ENCODE measurements around the gene AGER. TPM values are rescaled to one million over a fixed set of nuclear protein-coding genes. Genes with fewer than 3 reads are reported as not detected.

Gene AGER
- total RNA-seq, 1 donor from 2014 or later = 9.9 TPM

- H3K9me3 Mint-ChIP-seq (ENCODE audit: unreplicated experiment) = peaks cover 3% of the 10 kb centered on the region
- FAIRE-seq = no peak
- peaks cover 13% of the 10 kb centered on the region for H3K36me3 Mint-ChIP-seq (ENCODE audit: low read depth, unreplicated experiment)
- no peak for TF ChIP-seq EZH2 (IDR thresholded peaks at IDR 0.05; ENCODE audit: insufficient read depth, low read length)
- TF ChIP-seq CTCF (IDR thresholded peaks at IDR 0.05; ENCODE audit: insufficient read depth, low read depth, low read length) = no peak
- H3K4me3 Mint-ChIP-seq (ENCODE audit: unreplicated experiment) = peak within 1 kb of the TSS; percentile 98
- H4K20me1 ChIP-seq (ENCODE audit: insufficient read depth, low read length) = peaks cover 9% of the 10 kb centered on the region
- peak within 1 kb of the TSS; percentile 86 for H3K9ac ChIP-seq (ENCODE audit: low read length)
- peak within 1 kb of the TSS; percentile 95 for H3K27ac Mint-ChIP-seq (ENCODE audit: unreplicated experiment)
- peaks cover 17% of the 10 kb centered on the region for H3K79me2 ChIP-seq (ENCODE audit: insufficient read depth, low read length)
- peaks cover 24% of the 10 kb centered on the region for H3K4me1 ChIP-seq (ENCODE audit: insufficient read depth, low read length)
- peaks cover 13% of the 10 kb centered on the region for H3K27me3 ChIP-seq (ENCODE audit: insufficient read depth, low read length)
- peaks cover 19% of the 10 kb centered on the region for H3K4me1 Mint-ChIP-seq (ENCODE audit: low read depth, unreplicated experiment)
- peak; percentile 87 for DNase-seq (ENCODE audit: low read depth)
- H3K9me3 ChIP-seq (ENCODE audit: insufficient read depth, low read depth, low read length) = no peaks in the 10 kb centered on the region
- H3K27me3 Mint-ChIP-seq (ENCODE audit: low read depth, unreplicated experiment) = peaks cover 19% of the 10 kb centered on the region
- H3K4me3 ChIP-seq (ENCODE audit: insufficient read depth, low read depth, low read length) = peak within 1 kb of the TSS; percentile 88
- H2AFZ ChIP-seq (ENCODE audit: low read depth, low read length) = peak within 1 kb of the TSS; percentile 76
- H3K27ac ChIP-seq (ENCODE audit: low read depth, low read length) = peak within 1 kb of the TSS; percentile 82
- peak within 1 kb of the TSS; percentile 92 for H3K4me2 ChIP-seq (ENCODE audit: low read length)
- peaks cover 11% of the 10 kb centered on the region for H3K36me3 ChIP-seq (ENCODE audit: insufficient read depth, low read length)
Observed at GRCh38 chr6:32153564-32154513, 30.2 kb downstream of the AGER start, which contains the start of gene PPT2. Gene PPT2, plus strand, starts transcription at chr6:32154141. Its CDS starts 454 bp downstream, at chr6:32154595.

- Histone ChIP-seq H4K20me1 (ENCODE audit: insufficient read depth, low read length) (peaks cover 9% of the 10 kb centered on the region), H3K36me3 (ENCODE audit: insufficient read depth, low read length) (peaks cover 4% of the 10 kb centered on the region), H3K4me1 (ENCODE audit: insufficient read depth, low read length) (peaks cover 24% of the 10 kb centered on the region), H3K4me2 (ENCODE audit: low read length) (peak overlapping the region; percentile 92), H3K27ac (ENCODE audit: low read depth, low read length) (peak overlapping the region; percentile 82), H3K79me2 (ENCODE audit: insufficient read depth, low read length) (peaks cover 17% of the 10 kb centered on the region), H2AFZ (ENCODE audit: low read depth, low read length) (peak overlapping the region; percentile 76), H3K9ac (ENCODE audit: low read length) (peak overlapping the region; percentile 86), H3K9me3 (ENCODE audit: insufficient read depth, low read depth, low read length) (no peaks in the 10 kb centered on the region), H3K27me3 (ENCODE audit: insufficient read depth, low read length) (peaks cover 21% of the 10 kb centered on the region), H3K4me3 (ENCODE audit: insufficient read depth, low read depth, low read length) (peak overlapping the region; percentile 88)
- Mint-ChIP-seq H3K4me1 (ENCODE audit: low read depth, unreplicated experiment) (peaks cover 19% of the 10 kb centered on the region), H3K27ac (ENCODE audit: unreplicated experiment) (peak overlapping the region; percentile 95), H3K27me3 (ENCODE audit: low read depth, unreplicated experiment) (peaks cover 27% of the 10 kb centered on the region), H3K9me3 (ENCODE audit: unreplicated experiment) (peaks cover 8% of the 10 kb centered on the region), H3K36me3 (ENCODE audit: low read depth, unreplicated experiment) (peaks cover 16% of the 10 kb centered on the region), H3K4me3 (ENCODE audit: unreplicated experiment) (peak overlapping the region; percentile 98)
- no peak for FAIRE-seq
- TF ChIP-seq CTCF (IDR thresholded peaks at IDR 0.05; ENCODE audit: insufficient read depth, low read depth, low read length) (no peak), EZH2 (IDR thresholded peaks at IDR 0.05; ENCODE audit: insufficient read depth, low read length) (no peak)
- peak; percentile 33 for DNase-seq (ENCODE audit: low read depth)
Observed at GRCh38 chr6:32152769-32153563, 31.1 kb downstream of the AGER start.

All from astrocyte (in vitro differentiated cells and primary cell).